Measurements from ENCODE around the gene KRT75.
"Not testable (repeated sequence)": the region's sequence is repeated elsewhere in the genome, so short reads cannot be mapped to it uniquely, and the experiment has no call there.

KRT75 gene

GRCh38 chr12:52415870-52416750, 18.1 kb downstream of the KRT75 start:
- DNase-seq: no peak

DNA sequence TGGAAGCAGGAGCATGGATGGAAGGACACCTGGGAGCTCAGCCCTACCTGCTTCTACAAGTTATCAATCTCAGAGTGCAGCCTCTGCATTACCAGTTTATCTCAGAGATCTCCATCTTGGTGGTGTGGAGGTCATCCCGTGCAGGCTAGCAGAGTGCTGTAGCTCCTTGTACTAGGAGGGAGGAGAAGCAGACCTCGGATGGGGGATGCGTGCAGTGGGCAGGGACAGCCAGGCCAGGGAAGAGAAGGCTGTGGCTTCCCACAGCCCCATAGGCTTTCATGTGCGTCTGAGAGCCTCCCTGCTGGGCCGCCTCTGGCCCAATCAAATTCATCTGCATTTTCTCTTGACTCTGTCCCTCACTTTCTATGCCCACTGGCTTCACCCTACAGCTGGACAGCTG, 19.2 kb downstream of the KRT75 start:
- DNase-seq: no peak

DNA sequence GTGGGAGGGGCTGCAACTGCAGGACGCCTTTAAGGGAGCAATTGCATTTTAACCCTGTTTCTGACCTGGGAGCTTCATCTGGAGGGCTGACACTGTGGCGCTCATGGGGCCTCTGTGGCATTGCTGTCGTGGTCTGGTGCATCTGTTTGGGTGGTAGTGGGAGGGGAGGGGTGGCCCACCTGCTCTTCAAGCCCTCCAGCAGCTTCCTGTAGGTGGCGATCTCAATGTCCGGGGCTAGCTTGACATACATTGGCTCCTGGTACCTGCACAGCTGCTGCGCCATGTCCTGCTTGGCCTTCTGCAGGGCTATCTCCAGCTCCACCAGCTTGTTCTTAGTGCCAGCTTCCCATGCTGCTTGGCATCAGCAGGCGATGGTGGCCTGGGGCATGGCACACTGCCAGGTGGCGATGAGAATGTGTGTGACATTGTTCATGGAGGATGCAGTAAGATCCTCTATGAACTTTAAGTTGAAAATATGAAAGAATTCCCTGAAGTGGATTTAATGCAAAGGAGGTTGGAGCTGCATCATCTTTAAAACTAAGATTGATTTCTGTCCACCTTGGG, 20.3 kb downstream of the KRT75 start:
- DNase-seq: no peak

GRCh38 chr12:52413202-52413601, 21.0 kb downstream of the KRT75 start:
- no peak for DNase-seq

DNA sequence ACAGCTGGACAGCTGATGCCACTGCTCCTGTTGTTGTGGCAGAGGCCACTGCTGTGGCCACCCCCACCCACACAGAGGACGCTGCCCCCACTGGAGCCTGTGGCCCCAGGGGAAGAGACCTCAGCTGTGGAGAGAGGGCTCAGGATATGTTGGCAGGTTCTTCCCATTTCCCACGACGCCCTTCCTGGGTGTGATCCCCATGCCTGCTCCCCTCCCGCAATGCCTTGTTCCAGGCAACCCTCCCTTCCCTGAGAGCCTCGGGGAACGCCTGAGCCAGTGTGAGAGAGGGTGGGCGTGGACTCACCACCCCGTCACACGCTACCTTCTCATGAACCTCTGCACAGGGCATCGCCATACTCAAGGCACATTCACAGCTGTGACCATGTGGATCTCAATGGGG, 22.4 kb downstream of the KRT75 start:
- DNase-seq: no peak

- DNase-seq: not testable (repeated sequence)
These were observed 23.5 kb downstream of the KRT75 start for GRCh38 chr12:52410589-52411248.

DNA sequence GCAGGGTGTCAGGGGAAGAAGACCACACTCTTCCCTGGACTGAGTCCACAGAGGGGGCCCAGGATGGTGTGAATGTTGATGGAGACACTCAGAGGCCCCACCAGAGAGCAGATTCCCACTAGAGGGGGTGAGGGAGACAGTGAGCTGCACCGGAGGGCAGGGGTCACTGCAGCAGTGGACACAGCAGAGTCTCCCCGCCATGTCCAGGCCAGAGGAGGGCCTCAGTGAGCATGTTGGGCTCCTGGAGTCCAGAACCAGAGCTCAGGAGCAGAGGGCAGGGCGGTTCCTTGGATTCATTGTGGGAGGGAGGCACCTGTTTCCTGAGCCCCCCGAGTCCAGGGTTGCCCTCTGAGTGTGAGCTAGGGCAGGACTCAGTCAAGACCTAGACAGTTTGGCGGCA, 26.3 kb downstream of the KRT75 start:
- DNase-seq: no peak

- no peak for DNase-seq
These were observed 28.2 kb downstream of the KRT75 start, which contains the start of gene KRT82 for GRCh38 chr12:52405922-52406385. Gene KRT82, minus strand, starts transcription at chr12:52406335. Its CDS starts 58 bp downstream, at chr12:52406277.

DNA sequence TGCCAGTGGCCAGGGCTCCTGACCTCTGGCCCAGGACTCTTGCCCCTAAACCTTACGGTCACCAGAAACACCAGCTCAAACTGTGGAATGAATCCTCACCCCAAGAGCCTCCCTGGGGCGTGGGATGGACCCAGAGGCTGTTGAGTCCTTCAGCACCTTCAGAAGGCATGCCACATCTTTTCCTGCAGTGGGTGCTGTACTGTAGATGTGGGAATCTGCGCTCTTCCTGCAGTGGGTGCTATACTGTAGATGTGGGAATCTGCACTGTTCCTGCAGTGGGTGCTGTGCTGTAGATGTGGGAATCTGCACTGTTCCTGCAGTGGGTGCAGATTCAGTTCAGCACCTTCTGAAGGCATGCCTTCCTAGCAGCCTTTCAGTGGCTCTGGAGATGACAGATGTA, 29.2 kb downstream of the KRT75 start:
- no peak for DNase-seq

GRCh38 chr12:52403561-52403960, 30.6 kb downstream of the KRT75 start:
- no peak for DNase-seq

DNA sequence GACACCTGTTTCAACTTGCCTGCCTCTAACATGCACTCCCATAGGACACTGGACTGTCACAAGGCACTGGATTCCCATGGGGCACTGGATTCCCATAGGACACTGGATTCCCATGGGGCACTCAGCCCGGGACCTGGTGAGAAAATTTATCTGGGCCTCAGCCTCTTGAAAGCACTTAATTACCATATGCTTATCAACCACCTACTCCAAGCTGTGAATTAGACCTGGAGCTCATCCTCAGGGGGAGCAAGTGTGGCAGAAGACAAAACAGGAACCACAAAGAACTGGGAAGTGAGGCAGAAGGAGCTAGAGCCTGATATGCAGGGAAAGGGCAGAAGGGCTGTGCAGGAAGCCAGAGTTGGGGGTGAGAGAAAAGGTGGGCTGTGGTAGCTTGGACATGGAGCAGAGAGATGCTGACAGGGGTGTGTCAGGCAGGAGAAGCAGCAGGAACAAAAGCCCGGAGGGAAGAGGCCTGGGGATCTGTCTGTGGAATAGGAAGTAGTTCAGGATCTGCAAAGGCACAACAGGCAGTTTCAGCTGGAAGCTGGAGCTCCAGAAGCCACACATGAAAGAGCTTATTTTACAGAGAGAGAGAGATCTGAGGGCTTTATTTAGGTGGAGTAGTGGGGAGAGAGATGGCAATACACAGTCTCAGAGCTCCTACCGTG, 31.2 kb downstream of the KRT75 start:
- DNase-seq: no peak

DNA sequence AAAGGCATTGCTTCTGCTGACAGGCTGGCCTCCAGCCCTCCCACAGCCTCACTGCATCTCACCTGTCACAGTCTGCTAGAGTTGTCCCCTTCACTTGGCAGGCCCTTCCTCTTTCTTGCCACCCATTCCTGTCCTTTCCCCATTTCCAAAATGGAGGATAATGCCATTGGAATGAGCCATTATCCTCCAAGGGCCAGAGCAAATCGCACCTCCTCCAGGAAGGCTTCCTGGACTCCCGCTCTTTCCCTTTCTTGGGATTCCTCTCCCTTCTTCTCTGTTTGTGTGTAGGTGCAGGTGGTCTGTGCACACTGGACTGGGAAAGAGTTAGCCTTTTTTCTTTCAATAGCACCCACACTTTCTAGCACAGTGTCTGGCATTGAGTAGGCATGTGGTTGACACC, 31.8 kb downstream of the KRT75 start:
- DNase-seq: no peak

GRCh38 chr12:52401926-52402325, 32.2 kb downstream of the KRT75 start:
- no peak for DNase-seq

DNA sequence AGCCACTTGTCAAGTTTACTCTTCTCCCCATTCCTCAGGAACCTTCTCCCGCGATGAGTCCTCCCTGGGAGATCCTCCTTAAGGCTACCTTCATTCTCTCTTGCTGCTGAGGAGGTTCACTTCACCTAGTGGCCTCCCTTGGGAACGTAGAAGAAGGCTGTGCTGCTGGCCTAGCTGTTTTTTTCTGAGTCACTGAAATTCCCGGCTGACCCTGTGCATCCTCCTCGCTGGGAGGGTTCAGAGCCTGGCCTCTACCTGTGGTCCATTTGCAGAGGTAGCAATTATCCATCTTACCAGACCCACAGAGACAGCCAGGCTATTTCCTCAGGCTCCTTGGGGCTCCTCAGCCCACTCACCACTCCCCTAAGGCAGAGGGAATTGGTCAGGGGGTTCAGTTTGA, 32.6 kb downstream of the KRT75 start:
- DNase-seq: no peak

GRCh38 chr12:52400906-52401305, 33.3 kb downstream of the KRT75 start:
- DNase-seq: no peak

GRCh38 chr12:52399756-52400155, 34.4 kb downstream of the KRT75 start:
- no peak for DNase-seq

GRCh38 chr12:52398176-52398575, 36.0 kb downstream of the KRT75 start:
- peak; percentile 8 for DNase-seq

GRCh38 chr12:52396656-52397055, 37.5 kb downstream of the KRT75 start:
- DNase-seq: no peak

- peak; percentile 76 for DNase-seq
These were observed 38.3 kb downstream of the KRT75 start for GRCh38 chr12:52395761-52396434.

- DNase-seq: no peak
These were observed 39.2 kb downstream of the KRT75 start for GRCh38 chr12:52394836-52395405.

DNA sequence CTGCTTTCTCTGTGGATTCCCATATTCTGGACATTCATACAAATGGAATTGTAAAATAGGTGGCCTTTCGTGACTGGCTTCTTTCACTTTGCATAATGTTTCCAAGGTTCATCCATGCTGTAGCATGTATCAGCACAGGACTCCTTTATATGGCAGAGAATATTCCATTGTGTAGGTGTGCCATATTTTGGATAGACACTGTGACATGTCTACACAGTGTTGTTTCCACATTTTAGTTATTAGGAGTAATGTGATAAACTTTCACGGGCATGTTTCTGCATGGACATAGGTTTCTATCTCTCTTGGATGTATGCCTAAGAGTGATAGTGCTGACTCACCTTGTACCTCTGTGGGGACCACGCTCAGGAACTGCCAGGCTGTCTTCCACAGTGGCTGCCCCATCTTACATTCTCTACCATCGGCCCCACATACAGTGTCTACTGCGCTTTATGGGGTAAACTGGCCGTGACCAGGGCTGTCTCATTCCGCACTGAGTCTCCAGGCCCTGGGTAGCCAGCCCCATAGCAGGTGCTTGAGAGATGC, 41.6 kb downstream of the KRT75 start:
- no peak for DNase-seq

DNA sequence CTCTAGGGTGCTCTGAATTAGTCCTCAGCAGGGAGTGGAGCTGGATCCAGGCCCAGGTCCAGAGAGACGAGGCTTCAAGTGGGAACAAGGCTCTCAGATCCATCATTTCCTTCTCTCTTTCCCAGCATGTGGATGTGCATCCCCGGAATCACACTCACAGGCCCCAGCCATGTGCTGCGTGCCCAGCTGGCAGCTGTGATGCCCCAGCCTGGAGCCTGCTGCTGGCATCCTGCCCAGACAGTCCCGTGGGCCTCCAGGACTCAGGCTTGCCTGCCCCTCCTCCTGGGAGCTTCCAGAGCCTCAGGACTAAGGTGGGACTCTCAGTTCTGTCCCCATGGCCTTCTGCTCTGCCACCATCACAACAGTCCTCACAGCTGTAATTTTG, 42.6 kb downstream of the KRT75 start:
- peak; percentile 51 for DNase-seq
